ENCODE measurements around the gene TOP1. TPM values are rescaled to one million over a fixed set of nuclear protein-coding genes. Genes with fewer than 3 reads are reported as not detected.
"Not testable (repeated sequence)": the region's sequence is repeated elsewhere in the genome, so short reads cannot be mapped to it uniquely, and the experiment has no call there.

The TOP1 gene
- total RNA-seq, 4 donors from 2014 or later: 23.1 to 49.9 (median 31.6) TPM

- Histone ChIP-seq H3K36me3 (peaks cover 17 to 98% (median 27%) of the 10 kb centered on the region in 3 donors), H3K4me3 (no peak overlapping the region), H3K9me3 (no peaks in the 10 kb centered on the region), H3K27ac (no peak overlapping the region), H3K27me3 (no peaks in the 10 kb centered on the region), H3K4me1 (no peaks in the 10 kb centered on the region)
- WGBS, 2 donors: 92 to 94% methylated on average over 11 of the region's 11 CpGs
- no peak for DNase-seq
- intact Hi-C loops (cut with DNase I): no loop called here
- TF ChIP-seq POLR2A (IDR thresholded peaks at IDR 0.05) (no peak), CTCF (IDR thresholded peaks at IDR 0.05) (no peak)
These were observed 81.4 kb downstream of the TOP1 start for GRCh38 chr20:41110012-41110411.

DNA sequence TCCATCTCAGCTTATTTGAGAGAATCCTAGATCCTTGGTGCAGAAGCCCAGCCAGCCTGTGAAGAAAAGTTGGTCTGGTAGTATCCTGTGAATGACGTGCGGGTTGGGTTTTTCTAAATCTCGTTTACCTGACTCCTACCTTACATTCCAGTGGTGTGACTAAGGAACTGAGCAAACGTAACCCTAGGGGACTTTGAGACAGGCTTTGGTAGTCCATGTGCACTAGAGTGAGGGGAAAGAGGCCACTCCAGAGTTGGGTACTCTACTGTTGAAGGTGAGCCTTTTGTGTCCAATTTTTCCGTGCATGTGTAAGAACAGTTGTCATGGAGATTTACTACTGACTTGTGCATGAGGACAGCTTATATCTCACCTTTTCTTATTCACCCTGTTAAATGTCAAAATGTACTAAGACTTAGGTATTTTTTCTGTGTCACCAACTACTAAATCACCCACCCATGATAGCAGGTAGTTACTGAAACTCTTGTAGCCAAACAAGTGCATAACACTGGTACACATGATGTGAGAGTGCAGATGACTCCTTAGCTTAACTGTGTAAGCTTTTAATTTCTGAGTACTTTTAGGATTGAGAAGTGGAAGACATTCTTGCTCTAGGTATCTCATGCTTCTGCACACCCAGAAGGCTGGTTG is 82.4 kb downstream of the TOP1 start:
- WGBS, 2 donors: 81 to 86% methylated on average over 5 of the region's 5 CpGs
- Histone ChIP-seq H3K36me3 (peaks cover 23 to 98% (median 37%) of the 10 kb centered on the region in 3 donors), H3K27me3 (no peaks in the 10 kb centered on the region), H3K9me3 (no peaks in the 10 kb centered on the region), H3K27ac (no peak overlapping the region), H3K4me1 (no peaks in the 10 kb centered on the region), H3K4me3 (no peak overlapping the region)
- TF ChIP-seq CTCF (IDR thresholded peaks at IDR 0.05) (no peak), POLR2A (IDR thresholded peaks at IDR 0.05) (no peak)
- DNase-seq: no peak
- intact Hi-C loops (cut with DNase I): no loop called here

GRCh38 chr20:41111578-41111951 is 82.9 kb downstream of the TOP1 start:
- intact Hi-C loops (cut with DNase I): no loop called here
- WGBS, 2 donors: 69 to 72% methylated on average over 5 of the region's 5 CpGs
- Histone ChIP-seq H3K9me3 (no peaks in the 10 kb centered on the region), H3K4me1 (no peaks in the 10 kb centered on the region), H3K4me3 (no peak overlapping the region), H3K27ac (no peak overlapping the region), H3K27me3 (no peaks in the 10 kb centered on the region), H3K36me3 (peaks cover 23 to 98% (median 42%) of the 10 kb centered on the region in 3 donors)
- no peak for DNase-seq
- no peak for TF ChIP-seq POLR2A (IDR thresholded peaks at IDR 0.05)
- TF ChIP-seq CTCF (IDR thresholded peaks at IDR 0.05): no peak

GRCh38 chr20:41116282-41116956 is 87.8 kb downstream of the TOP1 start:
- no peak overlapping the region for H3K4me3 ChIP-seq
- no peak for DNase-seq
- peaks cover 35 to 100% (median 65%) of the 10 kb centered on the region in 3 donors for H3K36me3 ChIP-seq
- intact Hi-C loops (cut with DNase I): no loop called here
- TF ChIP-seq CTCF (IDR thresholded peaks at IDR 0.05): no peak
- TF ChIP-seq POLR2A (IDR thresholded peaks at IDR 0.05): no peak
- no peak overlapping the region for H3K27ac ChIP-seq
- H3K27me3 ChIP-seq: no peaks in the 10 kb centered on the region
- WGBS, 2 donors: 83 to 90% methylated on average over 6 of the region's 6 CpGs
- no peaks in the 10 kb centered on the region for H3K4me1 ChIP-seq
- no peaks in the 10 kb centered on the region for H3K9me3 ChIP-seq

- H3K9me3 ChIP-seq; intact Hi-C loops (cut with DNase I); H3K27me3 ChIP-seq; DNase-seq; H3K27ac ChIP-seq; H3K4me3 ChIP-seq; H3K4me1 ChIP-seq: not testable (repeated sequence)
- 71 to 77% methylated on average over 6 of the region's 6 CpGs for WGBS, 2 donors
- peak in 1 of 6 experiments; percentile 7 for TF ChIP-seq CTCF (IDR thresholded peaks at IDR 0.05)
- peaks cover 46 to 100% (median 70%) of the 10 kb centered on the region in 3 donors for H3K36me3 ChIP-seq
These were observed 89.5 kb downstream of the TOP1 start for GRCh38 chr20:41118159-41118558.
